Neural crest cell (in vitro differentiated cells): ENCODE results near the gene THNSL1. TPM values are rescaled to one million over a fixed set of nuclear protein-coding genes. Genes with fewer than 3 reads are reported as not detected.
A peak's percentile ranks its signal among the peaks of the same experiment; 100 is the strongest.

Source experiments
- DNase-seq: peaks from one replicate; pipeline ENCODE4 v3.0.0; 2021; ENCODE audit warnings: low read depth, mixed read lengths, low spot score
- H3K27ac Mint-ChIP-seq: one replicate; pipeline ENCODE4 v1.8.0; 2021; ENCODE audit warnings: mild to moderate bottlenecking, mixed read lengths; ENCODE audit not compliant: unreplicated experiment
- H3K27me3 Mint-ChIP-seq: 2 replicates; pipeline ENCODE4 v1.8.0; 2021; ENCODE audit warnings: low read depth, mild to moderate bottlenecking, mixed read lengths
- H3K36me3 Mint-ChIP-seq: 2 replicates; pipeline ENCODE4 v1.8.0; 2021; ENCODE audit warnings: low read depth, mild to moderate bottlenecking, mixed read lengths
- H3K4me1 Mint-ChIP-seq: 2 replicates; pipeline ENCODE4 v1.8.0; 2021; ENCODE audit warnings: mixed read lengths
- H3K4me3 Mint-ChIP-seq: one replicate; pipeline ENCODE4 v1.8.0; 2021; ENCODE audit warnings: mild to moderate bottlenecking, mixed read lengths
- H3K9me3 Mint-ChIP-seq: 2 replicates; pipeline ENCODE4 v1.8.0; 2021; ENCODE audit warnings: mixed read lengths
- total RNA-seq: library from RNA; stranded (reverse); gene quantifications from 2 replicates; pipeline ENCODE4 v1.2.1, GENCODE V29; 2021
- TF ChIP-seq, protein P1 (sequence below): fragments of 200-600 bp; sonication (generic); conservative IDR thresholded peaks from 2 replicates; pipeline ENCODE4 v1.5.0; 2021; ENCODE audit warnings: antibody characterized with exemption, mild to moderate bottlenecking

The THNSL1 gene
- total RNA-seq, 1 donor from 2014 or later = 6.3 TPM

DNA sequence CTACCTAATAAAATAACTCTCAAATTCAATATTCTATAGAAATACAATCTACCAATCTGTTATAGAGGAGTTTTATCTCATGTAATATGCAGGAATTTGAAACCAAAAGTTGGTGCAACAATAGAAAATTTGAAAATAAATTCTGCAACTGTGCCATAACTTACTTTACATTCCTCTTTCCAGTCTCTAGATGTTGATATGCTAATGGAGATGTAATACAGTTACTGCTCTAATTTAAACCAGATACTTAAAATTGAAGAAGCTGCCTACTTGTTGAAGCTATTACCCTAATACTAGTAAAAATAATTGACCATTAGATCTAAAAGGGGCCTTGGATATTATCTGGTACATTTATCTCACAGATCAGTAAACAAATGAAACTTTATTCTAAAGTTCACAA lies 1.8 kb upstream of the THNSL1 start:
- peaks cover 9% of the 10 kb centered on the region for H3K9me3 Mint-ChIP-seq
- TF ChIP-seq, protein P1, sequence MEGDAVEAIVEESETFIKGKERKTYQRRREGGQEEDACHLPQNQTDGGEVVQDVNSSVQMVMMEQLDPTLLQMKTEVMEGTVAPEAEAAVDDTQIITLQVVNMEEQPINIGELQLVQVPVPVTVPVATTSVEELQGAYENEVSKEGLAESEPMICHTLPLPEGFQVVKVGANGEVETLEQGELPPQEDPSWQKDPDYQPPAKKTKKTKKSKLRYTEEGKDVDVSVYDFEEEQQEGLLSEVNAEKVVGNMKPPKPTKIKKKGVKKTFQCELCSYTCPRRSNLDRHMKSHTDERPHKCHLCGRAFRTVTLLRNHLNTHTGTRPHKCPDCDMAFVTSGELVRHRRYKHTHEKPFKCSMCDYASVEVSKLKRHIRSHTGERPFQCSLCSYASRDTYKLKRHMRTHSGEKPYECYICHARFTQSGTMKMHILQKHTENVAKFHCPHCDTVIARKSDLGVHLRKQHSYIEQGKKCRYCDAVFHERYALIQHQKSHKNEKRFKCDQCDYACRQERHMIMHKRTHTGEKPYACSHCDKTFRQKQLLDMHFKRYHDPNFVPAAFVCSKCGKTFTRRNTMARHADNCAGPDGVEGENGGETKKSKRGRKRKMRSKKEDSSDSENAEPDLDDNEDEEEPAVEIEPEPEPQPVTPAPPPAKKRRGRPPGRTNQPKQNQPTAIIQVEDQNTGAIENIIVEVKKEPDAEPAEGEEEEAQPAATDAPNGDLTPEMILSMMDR = no peak
- no peaks in the 10 kb centered on the region for H3K27me3 Mint-ChIP-seq
- peaks cover 7% of the 10 kb centered on the region for H3K36me3 Mint-ChIP-seq
- H3K4me1 Mint-ChIP-seq = peaks cover 31% of the 10 kb centered on the region
- peak overlapping the region; percentile 92 for H3K4me3 Mint-ChIP-seq
- no peak for DNase-seq
- H3K27ac Mint-ChIP-seq = no peak overlapping the region

DNA sequence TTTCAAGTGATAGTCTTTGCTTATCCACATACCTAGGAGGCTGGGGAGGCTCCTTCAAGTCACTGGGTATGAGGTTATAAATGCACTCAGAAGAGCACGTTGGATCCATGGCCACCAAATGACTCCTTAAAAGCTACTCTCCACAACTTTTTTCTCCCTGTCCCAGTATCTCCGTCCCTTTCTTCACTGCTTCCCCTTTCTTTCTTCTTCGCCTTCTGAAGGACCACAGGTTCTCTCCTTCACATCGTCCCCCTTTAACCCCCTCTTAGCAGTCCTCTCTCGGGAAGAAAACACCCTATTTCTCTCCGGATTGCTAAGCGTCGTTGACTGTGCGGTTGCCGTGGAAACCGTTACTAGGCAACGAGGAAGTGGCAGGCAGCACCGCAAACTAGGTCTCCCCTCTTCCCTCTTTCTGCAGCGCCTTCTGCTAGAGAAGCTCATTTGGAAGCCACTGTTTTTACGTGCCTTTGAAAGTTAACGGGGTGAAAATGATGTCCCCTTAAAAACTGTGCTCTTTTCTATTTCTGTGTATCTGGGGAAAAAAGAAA lies 510 bp upstream of the THNSL1 start, which contains the start of gene ENKUR:
Gene ENKUR, minus strand, starts transcription at position 331 of the 548 bp plus-strand sequence. Its CDS starts 222 bp downstream, at position 109.
- peaks cover 5% of the 10 kb centered on the region for H3K9me3 Mint-ChIP-seq
- TF ChIP-seq, protein P1 = no peak
- H3K36me3 Mint-ChIP-seq = peaks cover 7% of the 10 kb centered on the region
- peak; percentile 92 for DNase-seq
- no peaks in the 10 kb centered on the region for H3K27me3 Mint-ChIP-seq
- H3K4me1 Mint-ChIP-seq = peaks cover 31% of the 10 kb centered on the region
- peak within 1 kb of the TSS; percentile 98 for H3K27ac Mint-ChIP-seq
- peak within 1 kb of the TSS; percentile 92 for H3K4me3 Mint-ChIP-seq

DNA sequence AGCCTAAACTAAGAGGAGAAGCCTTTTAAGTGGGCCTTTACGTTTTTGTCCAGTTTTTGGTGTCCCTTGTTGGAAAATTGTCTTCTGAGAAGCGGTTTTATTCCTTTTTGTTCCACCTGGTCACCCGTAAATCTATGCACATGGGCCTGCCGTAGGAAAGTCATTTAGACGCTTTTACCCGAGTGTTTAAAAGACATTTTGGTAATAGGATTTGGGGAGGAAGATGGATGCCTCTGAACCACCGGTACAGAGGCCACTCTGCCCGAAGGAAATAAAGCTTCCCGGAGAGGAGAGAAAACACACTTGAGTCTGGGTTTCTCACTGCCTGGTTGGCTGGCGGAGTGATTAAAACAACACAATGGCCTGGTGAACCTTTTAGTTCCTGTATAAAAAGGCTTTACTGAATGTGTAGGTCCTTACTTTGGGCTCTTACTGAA lies 760 bp downstream of the THNSL1 start:
- TF ChIP-seq, protein P1 = no peak
- peaks cover 7% of the 10 kb centered on the region for H3K36me3 Mint-ChIP-seq

DNA sequence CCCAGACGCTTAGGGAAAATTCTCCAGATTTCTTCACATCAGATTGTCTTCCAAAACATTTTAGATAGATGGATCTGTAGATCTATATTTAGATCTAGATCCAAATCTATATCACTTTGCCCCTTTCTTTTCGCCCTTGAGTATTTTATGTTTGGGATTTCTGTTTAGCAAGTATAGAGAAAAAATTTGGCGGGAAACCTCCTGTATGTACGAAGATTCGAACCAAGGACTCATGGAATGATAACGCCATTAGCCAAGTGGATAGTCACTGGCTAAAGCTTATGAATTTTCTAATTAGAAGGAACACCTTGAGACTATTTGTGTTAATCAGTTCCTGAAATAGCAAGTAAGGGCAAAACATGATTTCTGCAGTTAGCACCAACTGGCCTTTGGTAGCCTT lies 1.2 kb downstream of the THNSL1 start:
- Mint-ChIP-seq H3K27ac (peak overlapping the region; percentile 98), H3K27me3 (no peaks in the 10 kb centered on the region), H3K4me3 (peak overlapping the region; percentile 92), H3K36me3 (peaks cover 5% of the 10 kb centered on the region), H3K9me3 (peaks cover 3% of the 10 kb centered on the region), H3K4me1 (peaks cover 31% of the 10 kb centered on the region)
- no peak for DNase-seq
- TF ChIP-seq, protein P1 = no peak

More for the DNA sequence above, 760 bp downstream of the THNSL1 start:
- H3K4me1 Mint-ChIP-seq = peaks cover 31% of the 10 kb centered on the region
- peak overlapping the region; percentile 92 for H3K4me3 Mint-ChIP-seq
- peaks cover 5% of the 10 kb centered on the region for H3K9me3 Mint-ChIP-seq
- no peaks in the 10 kb centered on the region for H3K27me3 Mint-ChIP-seq
- DNase-seq = no peak
- peak overlapping the region; percentile 98 for H3K27ac Mint-ChIP-seq

DNA sequence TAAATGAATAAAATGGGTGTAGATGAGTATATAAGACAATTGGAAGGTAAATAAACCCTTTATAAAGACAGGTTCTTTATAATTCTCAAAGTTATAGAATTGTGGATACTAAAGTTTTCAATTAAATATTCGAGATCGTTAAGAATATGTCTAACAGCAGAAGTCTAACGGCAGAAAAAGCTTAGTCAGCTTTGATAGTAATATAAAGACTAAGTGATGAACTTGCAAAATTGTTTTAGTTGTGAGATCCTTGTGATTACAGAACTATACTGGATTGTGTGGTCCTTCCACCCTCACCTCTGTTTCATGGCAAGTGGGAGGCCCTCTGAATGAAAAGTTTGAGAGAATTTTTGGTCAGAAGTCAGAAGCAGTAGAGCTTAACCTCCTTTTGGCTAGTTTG lies 2.3 kb downstream of the THNSL1 start:
- Mint-ChIP-seq H3K36me3 (peaks cover 6% of the 10 kb centered on the region), H3K4me1 (peaks cover 31% of the 10 kb centered on the region), H3K27me3 (no peaks in the 10 kb centered on the region), H3K4me3 (peak overlapping the region; percentile 92), H3K27ac (no peak overlapping the region), H3K9me3 (no peaks in the 10 kb centered on the region)
- no peak for DNase-seq
- TF ChIP-seq, protein P1 = no peak
